ENCODE measurements around the gene MALSU1.

DNA sequence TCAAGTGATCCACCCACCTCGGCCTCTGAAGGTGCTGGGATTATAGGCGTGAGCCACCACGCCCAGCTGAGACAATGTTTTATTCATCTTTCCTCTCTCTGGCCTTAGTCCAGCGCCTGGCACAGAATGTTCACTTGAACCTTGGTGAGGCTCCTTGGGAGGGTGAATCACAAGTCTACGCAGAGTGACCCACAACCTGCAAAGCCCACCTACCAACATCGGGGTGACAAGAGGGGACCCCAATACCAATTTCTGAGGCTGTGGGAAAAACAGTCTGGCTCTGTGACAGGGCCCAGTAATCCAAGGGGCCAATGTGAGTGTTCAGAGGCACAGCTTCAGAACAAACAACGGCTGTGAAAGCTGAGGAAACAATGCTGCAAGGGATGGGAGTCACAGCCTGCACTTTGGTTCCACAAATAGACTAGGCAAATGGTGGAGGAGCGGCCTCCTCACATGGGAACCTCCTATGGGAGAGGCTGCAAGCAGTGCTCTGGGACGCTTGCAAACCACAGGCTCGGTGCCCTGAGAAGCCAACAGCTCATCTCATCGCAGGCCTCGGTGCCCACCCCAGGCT is 5.6 kb upstream of the MALSU1 start:
- TF ChIP-seq CTCF (IDR thresholded peaks at IDR 0.05) (no peak), POLR2A (IDR thresholded peaks at IDR 0.05) (no peak)

Data from testis (tissue), 2 donors.